Lower lobe of right lung (tissue), 2 donors: Measurements from ENCODE around the gene ATP4A. TPM values are rescaled to one million over a fixed set of nuclear protein-coding genes. Genes with fewer than 3 reads are reported as not detected.

Experiments
- ATAC-seq, 2 donors: fragments of 200-7000 bp; cut with Tn5 transposase; one replicate each; pipeline ENCODE4 v1.9.1; 2020 to 2022; ENCODE audit warnings: mild to moderate bottlenecking in 2 of 2, moderate library complexity in 2 of 2
- DNase-seq: peaks from one replicate; pipeline ENCODE4 v3.0.0-alpha.2; 2020
- H3K27ac ChIP-seq: fragments of 200-600 bp; one replicate; pipeline ENCODE4 v1.8.0; 2022
- H3K27me3 ChIP-seq: fragments of 200-600 bp; one replicate; pipeline ENCODE4 v1.8.0; 2022; ENCODE audit warnings: low read depth
- H3K36me3 ChIP-seq: fragments of 200-600 bp; one replicate; pipeline ENCODE4 v1.8.0; 2022; ENCODE audit warnings: mild to moderate bottlenecking
- H3K4me1 ChIP-seq: fragments of 200-600 bp; one replicate; pipeline ENCODE4 v1.8.0; 2022
- H3K4me3 ChIP-seq: fragments of 200-600 bp; one replicate; pipeline ENCODE4 v1.8.0; 2022; ENCODE audit warnings: mild to moderate bottlenecking
- H3K9me3 ChIP-seq: fragments of 200-600 bp; one replicate; pipeline ENCODE4 v1.8.0; 2022
- intact Hi-C: fragments of 100-400 bp; cut with DNase I; formaldehyde crosslinking; loops from one replicate; pipeline ENCODE4 v1.11.0; 2022
- total RNA-seq: library from RNA; stranded (reverse); fragmentation: NEBNext Ultra II Directional; extraction: Animal tissue kit (Norgen Biotek cat#: 25700); gene quantifications from one replicate; pipeline ENCODE4 v1.2.1, GENCODE V29; 2021
- TF ChIP-seq, protein P1 (sequence below): fragments of 200-600 bp; IDR thresholded peaks from one replicate; pipeline ENCODE4 v1.8.0; 2022; ENCODE audit warnings: antibody characterized with exemption, mild to moderate bottlenecking
- donor health status: DM: no; HTN: yes; CAD: no; lungs with severe emphysema.

Gene ATP4A
- total RNA-seq, 1 donor from 2014 or later: not detected

DNA sequence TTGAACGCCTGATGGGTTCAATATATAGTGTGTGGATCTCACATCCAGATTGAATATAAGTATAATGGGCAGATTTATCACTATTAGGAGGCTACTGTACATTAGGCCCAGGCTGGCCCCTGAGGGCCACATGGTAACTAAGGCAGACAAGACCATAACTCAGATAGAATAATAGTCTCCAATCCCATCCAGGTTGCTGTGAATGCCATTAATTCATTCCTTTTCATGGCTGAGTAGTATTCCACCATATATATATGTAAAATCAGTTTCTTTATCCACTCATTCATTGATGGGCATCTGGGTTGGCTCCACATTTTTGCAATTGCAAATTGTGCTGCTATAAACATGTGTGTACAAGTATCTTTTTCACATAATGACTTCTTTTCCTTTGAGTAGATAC lies 14.5 kb upstream of the ATP4A start:
- Histone ChIP-seq H3K4me1 (no peaks in the 10 kb centered on the region), H3K9me3 (peaks cover 17% of the 10 kb centered on the region), H3K27ac (no peak overlapping the region), H3K4me3 (no peak overlapping the region), H3K27me3 (peaks cover 15% of the 10 kb centered on the region), H3K36me3 (no peaks in the 10 kb centered on the region)
- intact Hi-C loops: no loop called here
- DNase-seq (no peak), ATAC-seq (no peak)
- TF ChIP-seq, protein P1, sequence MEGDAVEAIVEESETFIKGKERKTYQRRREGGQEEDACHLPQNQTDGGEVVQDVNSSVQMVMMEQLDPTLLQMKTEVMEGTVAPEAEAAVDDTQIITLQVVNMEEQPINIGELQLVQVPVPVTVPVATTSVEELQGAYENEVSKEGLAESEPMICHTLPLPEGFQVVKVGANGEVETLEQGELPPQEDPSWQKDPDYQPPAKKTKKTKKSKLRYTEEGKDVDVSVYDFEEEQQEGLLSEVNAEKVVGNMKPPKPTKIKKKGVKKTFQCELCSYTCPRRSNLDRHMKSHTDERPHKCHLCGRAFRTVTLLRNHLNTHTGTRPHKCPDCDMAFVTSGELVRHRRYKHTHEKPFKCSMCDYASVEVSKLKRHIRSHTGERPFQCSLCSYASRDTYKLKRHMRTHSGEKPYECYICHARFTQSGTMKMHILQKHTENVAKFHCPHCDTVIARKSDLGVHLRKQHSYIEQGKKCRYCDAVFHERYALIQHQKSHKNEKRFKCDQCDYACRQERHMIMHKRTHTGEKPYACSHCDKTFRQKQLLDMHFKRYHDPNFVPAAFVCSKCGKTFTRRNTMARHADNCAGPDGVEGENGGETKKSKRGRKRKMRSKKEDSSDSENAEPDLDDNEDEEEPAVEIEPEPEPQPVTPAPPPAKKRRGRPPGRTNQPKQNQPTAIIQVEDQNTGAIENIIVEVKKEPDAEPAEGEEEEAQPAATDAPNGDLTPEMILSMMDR: no peak

DNA sequence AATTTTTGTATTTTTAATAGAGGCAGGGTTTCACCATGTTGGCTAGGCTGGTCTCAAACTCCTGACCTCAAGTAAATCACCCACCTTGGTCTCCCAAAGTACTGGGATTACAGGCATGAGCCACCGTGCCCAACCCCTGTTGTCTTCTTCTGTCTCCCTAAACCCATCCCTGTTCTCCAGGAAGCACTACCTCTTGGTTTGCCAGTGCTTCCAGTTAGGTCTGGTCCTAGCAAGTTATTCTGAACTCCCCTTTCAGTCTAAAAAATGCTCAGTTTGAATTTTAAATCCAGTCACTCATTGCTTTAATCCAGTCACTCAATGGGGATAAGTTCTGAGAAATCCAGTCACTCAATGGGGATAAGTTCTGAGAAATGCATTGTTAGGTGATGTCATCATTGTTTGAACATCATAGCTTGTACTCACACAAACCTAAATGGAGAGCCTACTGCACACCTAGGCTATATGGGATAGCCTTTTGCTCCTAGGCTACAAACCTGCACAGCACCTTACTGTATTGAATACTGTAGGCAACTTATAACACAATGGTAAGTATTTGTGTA lies 8.0 kb upstream of the ATP4A start:
- TF ChIP-seq, protein P1: no peak
- ATAC-seq: no peak
- Histone ChIP-seq H3K27ac (no peak overlapping the region), H3K4me1 (no peaks in the 10 kb centered on the region), H3K36me3 (no peaks in the 10 kb centered on the region), H3K4me3 (no peak overlapping the region), H3K27me3 (peaks cover 11% of the 10 kb centered on the region), H3K9me3 (peaks cover 11% of the 10 kb centered on the region)
- no peak for DNase-seq
- intact Hi-C loops: no loop called here

DNA sequence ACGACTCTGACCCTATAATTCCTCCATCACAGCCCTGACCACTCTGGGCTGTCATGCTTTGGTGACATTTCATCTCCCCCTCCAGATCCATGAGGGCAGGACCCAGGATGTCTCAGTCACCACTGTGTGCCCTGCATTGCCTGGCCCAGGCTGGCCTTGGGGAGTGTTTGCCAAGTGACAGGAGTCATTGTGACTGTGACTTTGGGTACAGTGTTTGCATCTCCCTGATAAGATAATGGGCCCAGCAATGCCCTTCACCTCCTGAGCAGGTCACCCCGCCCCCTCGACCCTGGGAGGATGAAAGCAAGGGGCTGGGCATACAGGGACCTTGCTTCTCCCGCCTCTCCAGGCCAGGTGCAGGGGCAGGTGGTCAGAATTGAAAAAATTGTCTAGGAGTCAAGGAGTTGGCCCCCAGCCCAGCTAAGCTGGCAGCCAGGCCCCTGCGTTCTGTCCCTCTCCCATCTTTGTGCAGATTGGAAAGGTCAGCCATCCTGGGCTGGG lies 5.9 kb upstream of the ATP4A start:
- peaks cover 11% of the 10 kb centered on the region for H3K27me3 ChIP-seq
- H3K4me3 ChIP-seq: no peak overlapping the region
- no peak for DNase-seq
- H3K36me3 ChIP-seq: no peaks in the 10 kb centered on the region
- ATAC-seq: no peak
- intact Hi-C loops: no loop called here
- H3K4me1 ChIP-seq: no peaks in the 10 kb centered on the region
- H3K27ac ChIP-seq: no peak overlapping the region
- TF ChIP-seq, protein P1: no peak
- H3K9me3 ChIP-seq: no peaks in the 10 kb centered on the region

DNA sequence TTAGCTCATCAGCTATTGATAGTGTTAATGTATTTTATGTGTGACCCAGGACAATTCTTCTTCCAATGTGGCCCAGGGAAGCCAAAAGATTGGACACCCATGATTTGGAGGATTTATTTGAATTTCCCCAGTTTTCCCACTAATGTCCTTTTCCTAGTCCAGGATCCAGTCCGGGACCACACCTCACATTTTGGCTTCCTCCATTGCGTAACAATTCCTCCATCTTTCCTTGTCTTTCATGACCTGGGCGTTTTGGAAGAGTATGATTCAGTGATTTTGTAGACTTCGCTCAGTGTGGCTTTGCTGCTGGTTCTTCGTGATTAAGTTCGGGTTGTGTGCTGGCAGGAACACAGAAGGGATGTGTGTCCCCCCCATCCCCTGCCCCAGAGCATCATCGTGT lies 3.3 kb upstream of the ATP4A start:
- H3K27me3 ChIP-seq: peaks cover 17% of the 10 kb centered on the region
- TF ChIP-seq, protein P1: no peak
- H3K4me3 ChIP-seq: no peak overlapping the region
- intact Hi-C loops: no loop called here
- no peaks in the 10 kb centered on the region for H3K36me3 ChIP-seq
- DNase-seq (no peak), ATAC-seq (no peak)
- H3K9me3 ChIP-seq: no peaks in the 10 kb centered on the region
- H3K4me1 ChIP-seq: no peaks in the 10 kb centered on the region
- H3K27ac ChIP-seq: no peak overlapping the region

DNA sequence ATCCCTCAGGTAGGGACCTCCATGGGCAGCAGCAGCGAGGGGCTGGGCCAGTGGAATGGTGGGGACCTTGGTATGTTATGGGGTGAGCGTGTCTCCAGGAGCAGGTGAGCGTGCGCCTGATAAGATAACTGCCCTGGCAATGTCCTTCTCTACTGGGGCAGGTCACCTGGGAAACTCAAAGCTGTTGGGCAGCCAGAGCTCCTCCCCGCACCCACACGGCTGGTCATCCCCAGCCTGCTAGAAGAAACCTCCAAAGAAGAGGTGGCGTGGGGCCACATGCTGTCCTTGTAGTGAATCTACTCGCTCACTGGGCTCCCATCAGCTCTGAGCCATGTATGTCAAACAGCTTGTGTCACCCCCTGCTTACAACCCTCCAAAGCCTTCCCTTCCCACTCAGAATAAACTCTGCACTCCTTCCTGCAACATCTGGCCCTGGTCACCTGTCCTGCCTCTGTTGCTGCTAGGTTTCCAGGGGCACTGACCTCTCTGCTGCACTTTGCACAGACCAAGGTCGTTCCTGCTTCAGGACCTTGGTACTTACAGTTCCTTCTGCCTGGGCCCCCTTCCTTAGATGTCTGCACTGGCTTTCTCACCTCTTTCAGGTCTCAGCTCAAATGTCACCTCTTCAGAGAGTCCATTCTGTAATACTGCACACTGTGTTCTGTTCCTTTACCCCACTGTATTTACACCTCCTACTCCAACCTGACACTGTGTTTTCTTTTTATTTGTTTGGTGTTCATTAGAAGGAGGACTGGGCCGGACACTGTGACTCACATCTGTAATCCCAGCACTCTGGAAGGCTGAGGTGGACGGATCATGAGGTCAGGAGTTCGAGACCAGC lies 1.8 kb upstream of the ATP4A start:
- TF ChIP-seq, protein P1: no peak
- H3K9me3 ChIP-seq: no peaks in the 10 kb centered on the region
- peaks cover 18% of the 10 kb centered on the region for H3K27me3 ChIP-seq
- H3K27ac ChIP-seq: no peak overlapping the region
- no peaks in the 10 kb centered on the region for H3K4me1 ChIP-seq
- H3K36me3 ChIP-seq: no peaks in the 10 kb centered on the region
- no peak overlapping the region for H3K4me3 ChIP-seq
- ATAC-seq: no peak
- DNase-seq: no peak
- intact Hi-C loops: no loop called here
